Amniotic epithelial cell (primary cell): ENCODE data around the gene TMC1.

ENCODE experiments used
- DNase-seq: peaks from one replicate; pipeline ENCODE4 v3.0.0-alpha.2; 2010; ENCODE audit warnings: low read depth

The TMC1 gene

DNA sequence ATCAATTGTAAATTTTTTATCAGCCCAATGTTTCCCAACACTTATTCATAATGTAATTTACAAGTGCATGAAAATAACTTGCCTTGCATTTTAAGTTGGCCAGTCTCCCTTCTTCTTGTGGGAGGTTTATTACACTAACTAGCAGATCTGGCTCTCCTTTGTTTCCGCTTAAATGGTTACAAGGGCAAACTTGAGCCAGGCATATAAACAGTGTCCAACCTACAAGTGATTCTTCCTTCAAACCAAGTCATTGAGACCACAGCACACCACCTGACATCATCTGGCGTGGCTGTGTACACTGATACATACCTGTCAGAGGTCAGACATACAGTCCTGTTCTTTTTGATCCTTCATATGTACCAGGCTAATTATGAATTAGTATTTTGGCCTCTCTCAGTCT, 351.3 kb downstream of the TMC1 start:
- no peak for DNase-seq

DNA sequence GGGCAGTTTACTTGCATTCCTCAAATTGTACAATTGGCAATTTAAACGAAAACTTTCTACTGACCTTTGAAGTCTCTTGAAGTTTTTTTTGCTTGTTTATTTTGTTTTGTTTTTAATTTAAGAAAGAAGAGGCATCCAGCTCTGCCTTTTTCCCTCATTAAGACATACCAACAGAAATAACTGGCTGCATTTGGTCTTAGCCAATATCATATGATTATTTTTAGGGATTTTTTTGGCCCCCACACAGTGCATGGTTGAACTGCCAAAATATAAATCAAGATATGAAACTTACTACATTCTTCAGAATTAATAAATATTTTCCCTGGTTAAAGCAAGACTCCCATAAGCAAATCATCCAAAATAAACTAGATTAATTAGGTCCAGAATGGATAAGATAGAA, 352.0 kb downstream of the TMC1 start:
- no peak for DNase-seq

DNA sequence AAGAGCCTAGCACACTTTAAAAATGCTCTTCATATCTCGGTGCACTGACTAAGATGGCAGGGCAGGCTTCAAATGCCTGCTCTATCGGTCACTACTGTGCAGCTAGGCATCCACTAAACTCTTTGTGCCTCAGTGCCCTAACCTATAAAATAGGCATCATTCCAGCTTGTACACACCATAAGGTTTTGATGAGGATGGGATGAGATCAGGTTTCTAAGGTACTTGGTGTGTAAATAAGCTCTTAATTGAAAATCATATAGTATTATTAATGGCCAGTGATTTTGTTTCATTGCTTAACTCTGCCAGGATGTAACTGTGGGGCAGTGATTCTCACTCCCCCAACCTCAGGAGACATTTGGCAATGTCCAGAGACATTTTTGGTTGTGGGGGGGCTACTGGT, 352.9 kb downstream of the TMC1 start:
- no peak for DNase-seq

DNA sequence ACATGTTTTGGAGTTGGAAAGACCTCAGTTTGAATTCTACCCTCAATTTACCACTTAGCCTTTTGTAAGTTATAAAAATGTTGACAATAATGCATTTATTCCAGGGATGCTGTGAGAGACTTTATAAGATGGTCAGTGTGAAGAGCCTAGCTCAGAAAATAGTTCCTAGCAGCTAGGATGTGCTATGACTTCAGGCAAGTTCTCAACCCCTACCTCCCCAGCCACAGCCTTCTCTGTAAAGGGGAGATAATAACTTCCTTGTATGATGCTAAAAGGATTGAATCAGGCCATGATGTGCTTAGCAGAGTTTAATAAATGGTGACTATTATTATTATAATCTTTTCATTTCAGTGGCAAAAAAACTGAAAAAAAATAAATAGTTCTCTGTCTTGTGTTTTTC, 353.8 kb downstream of the TMC1 start:
- DNase-seq = no peak

DNA sequence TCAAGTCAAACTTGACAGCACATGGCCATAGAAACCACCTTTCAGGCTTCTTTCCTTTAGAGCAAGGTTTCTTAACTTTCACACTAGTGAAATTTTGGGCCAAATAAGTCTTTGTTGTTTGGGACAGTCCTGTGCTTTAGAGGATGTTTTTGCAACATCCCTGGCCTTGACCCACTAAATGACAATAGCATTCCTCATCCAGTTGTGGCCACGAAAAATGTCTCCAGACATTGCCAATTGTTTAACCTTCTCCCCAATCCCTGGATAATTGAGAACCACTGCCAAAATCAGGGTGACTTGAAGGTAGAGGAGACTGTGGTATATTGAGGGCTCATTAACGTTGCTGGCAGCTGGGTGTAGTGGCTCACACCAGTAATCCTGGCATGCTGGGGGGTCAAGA, 359.4 kb downstream of the TMC1 start:
- DNase-seq = no peak

DNA sequence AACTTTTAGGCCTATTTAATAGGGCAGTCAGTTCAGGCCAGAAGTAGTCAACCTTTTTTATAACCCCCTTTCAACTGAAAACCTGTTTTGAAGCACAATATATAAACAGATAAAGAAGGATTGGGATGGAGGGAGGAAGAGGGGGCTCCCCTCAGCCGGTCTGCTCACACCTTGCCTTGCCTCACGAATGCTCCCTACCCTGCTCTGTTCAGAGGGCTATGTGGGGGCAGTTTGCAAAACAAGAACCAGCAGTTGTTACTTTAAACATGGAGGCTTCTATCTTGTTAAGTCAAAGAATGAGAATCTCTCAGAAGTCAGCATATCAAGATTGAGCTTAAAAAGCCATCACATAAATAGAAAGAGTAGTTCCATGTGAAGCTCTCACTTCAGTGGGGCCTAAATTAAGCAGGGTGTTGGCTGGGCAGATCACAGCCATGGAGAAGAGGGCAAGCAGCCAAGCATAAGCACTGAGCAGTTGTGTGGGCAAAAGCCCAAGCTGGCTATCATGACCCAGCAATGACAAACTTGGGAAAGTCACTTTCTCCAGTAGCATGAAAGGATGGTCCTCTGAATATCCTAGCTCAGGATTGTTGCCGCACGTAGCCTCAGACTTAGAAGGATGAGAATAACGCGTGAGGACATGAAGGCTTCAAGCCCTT, 360.8 kb downstream of the TMC1 start:
- no peak for DNase-seq

DNA sequence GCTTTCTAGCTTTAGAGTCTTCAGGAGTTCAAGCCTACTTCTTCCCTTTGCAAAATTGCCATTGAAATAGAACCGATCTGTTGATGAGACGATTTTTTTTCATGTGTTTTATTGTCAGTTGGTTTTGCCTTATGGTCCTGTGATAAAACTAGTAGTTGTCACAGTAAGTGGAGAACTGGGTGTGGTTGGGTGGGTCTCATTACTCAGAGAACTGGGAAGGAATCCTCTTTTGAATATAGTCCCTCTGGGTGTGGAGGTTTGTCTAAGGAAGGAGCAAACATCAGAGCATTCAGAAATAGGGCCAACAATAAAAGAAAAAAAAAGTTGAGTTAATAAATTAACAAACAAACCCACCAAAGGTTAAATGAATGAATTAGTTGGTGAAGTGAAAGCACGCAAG, 362.5 kb downstream of the TMC1 start:
- DNase-seq = no peak

DNA sequence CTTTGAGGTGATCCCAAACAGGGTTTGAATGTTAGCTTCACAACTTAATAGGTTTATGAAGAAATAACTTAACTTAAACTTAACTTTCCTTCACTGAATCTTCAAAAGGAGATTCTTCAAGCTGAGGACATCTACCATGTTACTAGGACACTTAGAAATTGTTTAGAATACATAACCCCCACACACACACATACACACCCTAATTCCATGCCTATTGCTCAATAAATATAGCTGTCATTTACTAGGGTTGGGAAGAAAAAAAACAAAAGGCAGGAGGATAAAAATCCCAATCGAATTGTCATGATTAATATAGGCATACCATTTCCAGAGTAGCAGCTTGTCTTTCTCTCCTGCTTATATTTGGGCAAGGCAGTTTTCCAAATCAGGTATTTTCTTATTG, 363.1 kb downstream of the TMC1 start:
- no peak for DNase-seq
